ENCODE results near the gene PCCB. TPM values are rescaled to one million over a fixed set of nuclear protein-coding genes. Genes with fewer than 3 reads are reported as not detected.

Gene PCCB
- total and polyA plus RNA-seq, 2 of the 8 experiments (the other 6 are each of a cell fraction or from before 2014, with no cell fraction given): 56.7 to 84.4 TPM

GRCh38 chr3:136249091-136249490, 1.0 kb upstream of the PCCB start:
- H3K79me1 ChIP-seq (ENCODE audit: low read depth, low read length): peaks cover 3% of the 10 kb centered on the region; the same call in 1 of the 2 replicates
- H3K9me3 ChIP-seq (ENCODE audit: insufficient read depth in 2 of 2, low read depth in 1 of 2, low read length in 1 of 2): no peaks in the 10 kb centered on the region
- no peak overlapping the region for H4K8ac ChIP-seq (ENCODE audit: extremely low read depth, insufficient read depth, low read length)
- no peak overlapping the region for H2AFZ ChIP-seq (ENCODE audit: low read length)
- FAIRE-seq (no peak), DNase-seq (ENCODE audit: low read depth in 1 of 2, low spot score in 2 of 2) (no peak)
- H2BK20ac ChIP-seq (ENCODE audit: low read length): no peak overlapping the region
- no peak overlapping the region for H2BK5ac ChIP-seq (ENCODE audit: low read depth, low read length)
- WGBS, 2 experiments (ENCODE audit: extremely low coverage in 1 of 2, insufficient coverage in 1 of 2, insufficient read length in 1 of 2, insufficient replicate concordance in 2 of 2, low coverage in 1 of 2, low lambda C conversion rate in 2 of 2, missing lambda C conversion rate in 1 of 2): 80% methylated on average over 3 of the region's 3 CpGs; no CpG with 5 or more reads in 1 of the 2 experiments
- H3K4me2 ChIP-seq (ENCODE audit: insufficient read depth in 1 of 2, low read depth in 2 of 2, low read length in 2 of 2): no peak overlapping the region; a peak in 1 of 4 replicates
- ChIA-PET CTCF (ENCODE audit: partially characterized antibody) (interaction anchor here (0.7 to 1.9 kb wide), 6 partner anchors 9 to 67 kb away, joined by 3 to 7 read pairs (median 3); no protein-coding TSS in a partner anchor), POLR2A (ENCODE audit: partially characterized antibody) (interaction anchor here (0.6 to 7.4 kb wide), 3 partner anchors 27 to 146 kb away, joined by 3 to 77 read pairs (median 3); partner anchors contain the start of gene MSL2)
- no peak overlapping the region for H3K56ac ChIP-seq (replicated peaks; ENCODE audit: insufficient read length, low read depth, low read length)
- peaks cover 0 to 9% (median 5%) of the 10 kb centered on the region in 4 experiments; a peak in 5 of 7 replicates for H3K4me1 ChIP-seq (replicated peaks in 1 of 4; ENCODE audit: control insufficient read depth in 3 of 4, insufficient read depth in 4 of 4, low read length in 3 of 4)
- H4K20me1 ChIP-seq (replicated peaks in 1 of 2; ENCODE audit: control insufficient read depth in 1 of 2, insufficient read depth in 2 of 2, low read length in 2 of 2): no peaks in the 10 kb centered on the region
- H2BK12ac ChIP-seq (ENCODE audit: low read depth, low read length): no peak overlapping the region
- no peak overlapping the region for H4K5ac ChIP-seq (ENCODE audit: insufficient read length, low read depth, low read length)
- H3K27ac ChIP-seq (ENCODE audit: low read depth, low read length): no peak overlapping the region
- no peak overlapping the region for H3K9ac ChIP-seq (replicated peaks in 1 of 4; ENCODE audit: extremely low read depth in 1 of 4, low read depth in 3 of 4, low read length in 3 of 4)
- H2AK5ac ChIP-seq (ENCODE audit: low read depth, low read length): no peak overlapping the region
- H3K23ac ChIP-seq (ENCODE audit: insufficient read length): no peak overlapping the region
- peaks cover 7% of the 10 kb centered on the region for H3K23me2 ChIP-seq (ENCODE audit: low read depth, low read length)
- no peak overlapping the region for H4K91ac ChIP-seq (replicated peaks; ENCODE audit: insufficient read length, low read length)
- TF ChIP-seq USF2 (IDR thresholded peaks at IDR 0.05; ENCODE audit: low read length) (no peak), CBX8 (IDR thresholded peaks at IDR 0.05; ENCODE audit: borderline replicate concordance, low read depth, low read length) (no peak), CHD2 (IDR thresholded peaks at IDR 0.05; ENCODE audit: low read length) (no peak), MAX (IDR thresholded peaks at IDR 0.05) (no peak), YY1 (IDR thresholded peaks at IDR 0.05; ENCODE audit: low read depth, low read length) (no peak), BCL11A (IDR thresholded peaks at IDR 0.05; ENCODE audit: low read depth in 2 of 2, low read length in 2 of 2) (no peak), ATF2 (IDR thresholded peaks at IDR 0.05; ENCODE audit: low read length) (no peak), SP2 (IDR thresholded peaks at IDR 0.05; ENCODE audit: low read length) (no peak)
- no peak overlapping the region for H2BK120ac ChIP-seq (replicated peaks; ENCODE audit: low read depth, low read length)
- H3K4me3 ChIP-seq (ENCODE audit: extremely low read depth in 1 of 4, insufficient read depth in 2 of 4, low read depth in 3 of 4, low read length in 4 of 4): no peak overlapping the region
- no peak overlapping the region for H3K18ac ChIP-seq (ENCODE audit: extremely low read depth, low read length)
- no peak overlapping the region for H3K4ac ChIP-seq (replicated peaks; ENCODE audit: insufficient read length, low read depth, low read length)
- H3K14ac ChIP-seq (ENCODE audit: insufficient read length): no peak overlapping the region
- no peak overlapping the region for H2BK15ac ChIP-seq (ENCODE audit: low read length)
- peaks cover 0 to 25% of the 10 kb centered on the region in 2 experiments; a peak in 2 of 4 replicates for H3K79me2 ChIP-seq (ENCODE audit: control insufficient read depth in 1 of 2, insufficient read depth in 2 of 2, low read length in 2 of 2)
- no peaks in the 10 kb centered on the region for H3K27me3 ChIP-seq (replicated peaks in 1 of 4; ENCODE audit: control insufficient read depth in 3 of 4, extremely low read depth in 1 of 4, insufficient read depth in 3 of 4, low read length in 3 of 4)
- no peaks in the 10 kb centered on the region for H3K36me3 ChIP-seq (ENCODE audit: control insufficient read depth in 2 of 4, insufficient read depth in 4 of 4, low read length in 3 of 4)
